GM19099 (cell line): Measurements from ENCODE around the gene FZD10.

ENCODE experiments used
- POLR2A ChIP-seq: IDR thresholded peaks from 3 replicates; pipeline ENCODE4 v1.6.1; 2011; ENCODE audit warnings: low read depth; ENCODE audit not compliant: insufficient read length; ENCODE audit errors: extremely low read depth

Gene FZD10

DNA sequence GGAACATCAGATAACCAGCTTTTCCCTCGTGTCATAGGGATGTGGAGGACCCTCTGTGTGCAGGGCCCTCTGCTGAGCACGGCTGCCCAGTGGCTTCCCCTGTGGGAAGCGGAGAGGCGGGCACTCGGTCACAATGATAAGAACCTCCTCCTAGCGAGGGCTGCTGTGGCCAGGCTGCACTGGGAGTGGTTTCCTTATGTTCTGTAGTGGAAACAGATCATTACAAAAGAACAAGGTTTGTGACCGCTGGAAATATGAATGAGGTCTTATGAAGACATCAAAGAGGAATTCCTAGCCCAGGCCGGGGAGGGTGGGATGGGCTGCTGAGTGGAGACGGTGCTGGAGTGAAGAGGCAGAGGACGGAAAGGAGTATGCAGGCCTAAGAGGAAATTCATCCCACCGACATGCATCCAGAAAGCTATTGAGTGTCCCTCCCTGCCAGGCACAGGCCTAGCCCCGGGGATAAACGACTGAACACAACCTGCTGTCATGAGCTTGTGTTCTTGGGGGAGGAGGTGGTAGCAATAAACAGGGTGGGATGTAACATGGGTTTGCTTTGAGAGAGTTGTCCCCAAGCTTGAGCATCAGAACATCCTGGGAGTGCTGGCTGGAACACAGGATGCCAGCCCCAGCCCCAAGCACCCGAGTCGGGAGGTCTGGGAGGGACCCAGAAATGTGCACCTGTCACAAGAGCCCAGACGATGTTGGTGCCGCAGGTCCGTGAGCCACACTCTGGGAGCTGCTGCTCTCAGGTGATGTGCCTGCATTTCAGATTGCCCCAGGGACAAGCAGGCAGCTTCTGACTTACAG, 37.5 kb downstream of the FZD10 start:
- no peak for TF ChIP-seq POLR2A

DNA sequence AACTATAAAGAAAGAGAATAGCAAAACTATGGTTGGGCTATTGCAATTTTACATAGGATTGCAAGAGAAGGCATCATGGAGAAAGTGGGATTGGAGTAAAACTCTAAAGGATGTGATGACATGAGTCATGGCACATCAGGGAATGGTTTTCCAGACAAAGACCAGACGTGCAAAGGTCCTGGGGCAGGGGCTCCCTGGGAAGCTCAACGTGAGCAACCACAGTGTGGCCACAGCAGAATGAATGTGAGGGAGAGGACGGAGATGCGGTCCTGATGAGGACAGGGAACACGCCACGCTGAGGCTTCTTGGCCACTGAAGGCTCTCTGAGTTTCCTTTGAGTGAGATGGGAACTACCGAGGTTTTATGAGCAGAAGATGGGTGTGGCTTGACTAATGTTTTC, 38.2 kb downstream of the FZD10 start:
- TF ChIP-seq POLR2A = no peak

DNA sequence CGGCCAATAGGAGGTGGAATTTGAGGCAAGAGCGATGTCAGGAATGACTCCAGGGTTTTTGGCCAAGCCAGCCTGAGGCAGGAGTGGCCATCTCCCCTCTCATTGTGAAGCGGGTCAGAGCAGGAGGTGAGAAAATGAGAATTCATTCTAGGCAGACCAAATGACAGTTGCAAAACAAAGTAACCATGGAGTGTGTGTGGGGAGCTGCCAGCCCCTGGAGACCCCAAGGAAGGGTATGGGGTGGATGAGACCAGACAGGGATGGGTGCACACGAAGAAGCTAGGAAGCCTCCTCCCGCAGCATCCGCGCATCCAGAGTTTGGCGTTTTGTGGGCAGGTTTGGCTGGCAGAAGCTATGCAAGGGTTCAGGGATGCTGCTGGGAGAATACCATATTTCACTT, 38.8 kb downstream of the FZD10 start:
- no peak for TF ChIP-seq POLR2A

DNA sequence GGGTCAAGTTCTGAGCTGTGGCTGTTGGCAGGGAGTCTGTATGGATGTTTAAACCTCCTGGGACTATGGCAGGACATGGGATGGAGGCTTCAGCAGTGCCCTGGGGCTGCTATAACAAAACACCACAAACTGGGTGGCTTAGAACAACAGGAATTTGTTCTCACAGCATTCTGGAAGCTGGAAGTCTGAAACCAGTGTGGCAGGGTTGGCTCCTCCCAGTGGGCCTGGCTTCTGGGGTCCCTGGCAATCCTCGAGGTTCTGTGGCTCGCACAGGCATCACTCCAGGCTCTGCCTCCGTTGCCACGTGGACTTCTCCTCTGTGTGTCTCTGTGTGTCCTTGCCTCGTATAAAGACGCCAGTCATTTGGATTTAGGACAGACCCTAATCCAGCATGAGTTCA, 39.9 kb downstream of the FZD10 start:
- no peak for TF ChIP-seq POLR2A

DNA sequence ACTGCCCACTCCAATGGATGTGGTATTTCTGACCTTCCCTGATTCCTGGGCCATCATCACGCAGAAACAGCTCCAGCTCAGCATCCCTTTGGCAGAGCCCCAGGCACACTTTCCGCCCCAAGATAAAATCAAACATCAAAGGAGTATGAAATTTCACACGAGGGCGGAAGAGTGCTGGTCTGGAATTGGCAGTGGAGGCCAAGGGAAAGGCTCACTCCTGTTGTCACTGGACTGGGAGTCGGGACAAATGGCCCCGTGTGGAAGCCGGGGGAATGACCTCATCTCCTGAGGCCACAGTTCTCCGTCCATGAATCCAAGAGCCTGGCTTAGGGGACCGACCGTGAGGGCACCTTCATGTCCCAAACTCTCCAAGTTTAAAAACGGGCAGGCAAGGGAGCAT, 40.9 kb downstream of the FZD10 start:
- no peak for TF ChIP-seq POLR2A

DNA sequence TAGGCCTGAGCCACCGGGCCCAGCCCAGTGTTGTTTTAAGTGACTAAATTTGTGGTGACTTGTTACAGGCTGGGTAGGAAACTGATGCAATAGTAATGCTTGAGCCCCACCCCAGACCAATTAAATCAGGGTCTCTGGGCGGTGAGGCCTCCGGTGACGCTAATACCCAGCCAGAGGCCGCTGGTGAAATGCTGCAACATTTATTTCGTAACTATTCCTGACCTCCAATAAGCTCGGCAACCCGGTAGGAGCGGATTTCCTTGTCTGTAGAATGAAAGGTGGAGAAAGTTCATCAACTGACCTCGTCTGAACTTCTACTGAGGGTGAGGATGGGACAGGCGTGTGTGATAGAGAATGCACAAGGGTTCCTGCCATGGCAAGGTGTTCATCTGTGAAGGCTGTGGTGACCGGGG, 42.3 kb downstream of the FZD10 start:
- no peak for TF ChIP-seq POLR2A

DNA sequence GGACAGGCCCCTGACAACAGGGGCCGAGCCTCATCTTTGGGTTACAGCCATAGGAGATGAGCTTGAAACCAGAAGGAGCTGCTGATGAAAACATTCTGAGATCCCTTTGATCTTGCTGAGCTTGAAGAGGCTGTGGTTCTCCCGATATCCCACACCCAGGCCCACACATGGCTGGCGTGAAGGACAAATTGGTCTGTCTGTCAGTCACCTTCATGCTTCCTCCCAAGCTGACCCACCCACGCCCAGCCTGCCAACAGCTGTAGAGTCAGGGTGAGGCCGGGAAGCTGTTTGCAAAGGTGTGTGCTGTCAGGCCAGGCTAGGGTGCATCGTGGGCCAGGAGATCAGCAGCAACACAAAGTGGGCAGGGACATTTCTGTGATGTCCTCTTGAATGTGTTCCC, 43.2 kb downstream of the FZD10 start:
- no peak for TF ChIP-seq POLR2A

DNA sequence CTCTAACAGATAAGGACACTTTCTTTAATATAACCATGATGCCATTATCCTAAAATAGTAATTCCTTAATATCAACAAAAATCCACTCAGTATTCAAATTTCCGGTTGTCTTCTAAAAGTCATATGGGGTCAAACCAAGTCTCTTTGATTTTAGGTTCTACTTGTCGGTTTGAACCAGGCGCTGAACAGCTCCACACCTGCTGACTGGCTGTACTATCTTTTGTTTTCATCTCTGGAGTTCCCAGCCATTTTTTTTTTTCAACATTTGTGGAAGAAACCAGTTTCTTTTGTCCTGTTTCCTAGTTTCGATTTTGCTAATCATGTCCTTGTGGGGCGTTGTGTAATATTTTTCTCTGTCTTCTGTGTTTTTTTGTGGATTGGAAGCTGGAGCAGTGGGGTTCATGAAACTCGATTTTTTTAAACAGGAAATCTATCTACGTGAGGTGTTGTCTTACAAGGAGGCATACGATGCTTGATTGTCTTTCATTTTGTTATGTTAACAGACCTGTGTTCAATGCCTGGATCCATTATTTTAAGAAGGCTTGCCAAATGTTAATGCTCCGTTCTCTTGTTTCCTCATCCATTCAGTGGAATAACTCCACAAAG, 50.2 kb downstream of the FZD10 start:
- TF ChIP-seq POLR2A = no peak

DNA sequence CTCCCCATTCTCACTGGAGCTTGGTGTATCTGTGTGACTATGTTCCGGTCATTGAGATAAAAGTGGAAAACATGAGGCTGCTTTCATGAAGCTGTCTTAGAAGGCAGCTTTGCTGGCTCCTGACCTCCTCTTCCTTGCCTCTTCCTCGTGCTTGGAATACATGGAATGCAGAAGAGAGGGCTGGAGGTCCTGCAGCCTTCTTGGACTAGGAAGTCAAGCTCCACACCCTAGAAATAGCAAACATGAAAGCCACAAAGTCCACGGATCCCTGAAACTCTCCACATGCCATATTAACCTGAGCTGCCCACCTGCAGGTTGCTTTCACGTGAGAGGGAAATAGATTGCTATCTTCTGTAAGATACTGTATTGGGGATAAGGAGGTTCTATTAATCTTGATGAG, 51.0 kb downstream of the FZD10 start:
- no peak for TF ChIP-seq POLR2A

DNA sequence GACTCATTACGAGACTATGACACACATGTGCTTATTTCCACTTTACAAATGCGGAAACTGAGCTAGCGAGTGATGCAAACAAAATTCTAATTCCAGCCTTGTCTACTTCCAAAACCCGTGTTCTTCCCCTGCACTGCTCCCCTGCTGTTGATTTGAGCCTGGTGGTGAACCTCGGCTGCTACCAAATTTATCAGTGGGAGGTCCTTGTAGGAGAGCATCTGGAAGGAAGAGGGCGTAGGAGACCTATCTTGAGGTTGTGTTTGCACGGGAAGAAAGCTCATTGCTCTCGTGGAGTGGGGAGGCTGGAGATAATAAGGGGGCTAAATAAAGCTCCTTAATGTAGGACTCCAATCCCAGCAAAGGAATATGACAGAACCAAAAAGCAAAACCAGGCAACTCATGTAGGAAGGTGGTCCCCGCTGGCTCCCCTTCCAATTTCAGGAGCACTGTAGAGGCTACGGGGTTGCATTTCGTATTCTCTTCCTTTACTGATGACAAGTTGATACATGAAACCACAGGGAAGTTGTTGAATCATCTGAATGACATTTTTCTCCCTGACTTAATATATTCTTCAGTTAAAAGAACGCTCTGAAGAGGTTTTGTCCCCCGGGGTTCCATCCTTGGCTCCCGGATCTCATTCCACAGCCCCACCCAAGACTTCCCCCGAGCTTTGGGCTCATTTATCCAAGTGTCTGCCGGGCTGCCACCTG, 52.6 kb downstream of the FZD10 start:
- no peak for TF ChIP-seq POLR2A
